HepG2 (cell line): ENCODE results near the gene MCEE. TPM values are rescaled to one million over a fixed set of nuclear protein-coding genes. Genes with fewer than 3 reads are reported as not detected.

Source experiments
- ATAC-seq: fragments of 200-7000 bp; cut with Tn5 transposase; 3 replicates; pipeline ENCODE4 v1.9.1; 2020; ENCODE audit warnings: mild to moderate bottlenecking, moderate library complexity
- BruUV-seq: library from RNA; stranded (reverse); fragments of 400-500 nt; replicated peaks from 2 replicates; lab custom pipeline; 2021; lab: Mats Ljungman, UMichigan
- CTCF ChIA-PET: fragments of 300-600 bp; formaldehyde crosslinking; extraction: SDS; loops from one replicate; lab custom pipeline; 2021; ENCODE audit warnings: low total read pairs, inconsistent platforms, low intra/inter-chr PET ratio; lab: Yijun Ruan, JAX
- POLR2A ChIA-PET: fragments of 350-600 bp; sonication (Branson Sonifier 250); formaldehyde crosslinking; loops from one replicate; lab custom pipeline; 2020; ENCODE audit warnings: antibody characterized with exemption, inconsistent platforms; lab: Yijun Ruan, JAX
- DNase-seq: peaks from one replicate; pipeline ENCODE4 v3.0.0-alpha.2; 2015; ENCODE audit warnings: low spot score
- FAIRE-seq: peaks from 3 replicates; lab custom pipeline; 2011; peaks lifted over from hg19 to GRCh38; lab: Jason Lieb, UNC
- H2AFZ ChIP-seq: one replicate; pipeline ENCODE4 v1.6.1; 2011; ENCODE audit warnings: low read length, inconsistent platforms
- H3K27ac ChIP-seq: fragments of 300-600 bp; 3 replicates; pipeline ENCODE4 v1.8.0; 2011; ENCODE audit warnings: mixed run types, mild to moderate bottlenecking, mixed read lengths, low read length, inconsistent platforms; ENCODE audit not compliant: insufficient read depth; ENCODE audit errors: extremely low read length
- H3K27me3 ChIP-seq, 2 experiments: fragments of 200-600 bp in 1 of 2; 2 replicates in 1 of 2; 3 replicates in 1 of 2; pipeline versions ENCODE4 v1.6.0 to v1.8.0; 2011; ENCODE audit warnings: low read length in 2 of 2, mild to moderate bottlenecking in 2 of 2, moderate library complexity in 2 of 2, inconsistent platforms in 1 of 2; ENCODE audit not compliant: insufficient read depth in 2 of 2, control insufficient read depth in 1 of 2
- H3K36me3 ChIP-seq, 2 experiments: fragments of 200-600 bp in 1 of 2; replicated peaks in 1 of 2; 2 replicates in 1 of 2; 3 replicates in 1 of 2; pipeline versions ENCODE4 v1.5.1 to v1.8.0; 2011; ENCODE audit warnings: low read length in 2 of 2, inconsistent platforms in 1 of 2; ENCODE audit not compliant: insufficient read depth in 2 of 2, control insufficient read depth in 1 of 2
- H3K4me1 ChIP-seq: 2 replicates; pipeline ENCODE4 v1.5.1; 2012; ENCODE audit warnings: low read length, inconsistent platforms; ENCODE audit not compliant: insufficient read depth
- H3K4me2 ChIP-seq: 2 replicates; pipeline ENCODE4 v1.6.0; 2011; ENCODE audit warnings: low read depth, low read length, inconsistent platforms
- H3K4me3 ChIP-seq, 3 experiments: fragments of 200-600 bp in 1 of 3; sonication (generic), shearing (Covaris generic) in 1 of 3; replicated peaks in 1 of 3; 2 replicates each; pipeline ENCODE4 v1.5.1; 2011 to 2016; ENCODE audit warnings: low read length in 3 of 3, inconsistent platforms in 2 of 3, low read depth in 2 of 3, mild to moderate bottlenecking in 2 of 3, control low read depth in 1 of 3, mixed read lengths in 1 of 3; ENCODE audit not compliant: insufficient read depth in 1 of 3
- H3K79me2 ChIP-seq: one replicate; pipeline ENCODE4 v1.6.1; 2011; ENCODE audit warnings: low read length, inconsistent platforms; ENCODE audit not compliant: insufficient read depth
- H3K9ac ChIP-seq: 2 replicates; pipeline ENCODE4 v1.6.0; 2011; ENCODE audit warnings: mild to moderate bottlenecking, low read depth, low read length, inconsistent platforms; ENCODE audit not compliant: insufficient read depth
- H3K9me3 ChIP-seq: 2 replicates; pipeline ENCODE4 v1.5.1; 2012; ENCODE audit warnings: mild to moderate bottlenecking, low read length
- H4K20me1 ChIP-seq: 2 replicates; pipeline ENCODE4 v1.6.0; 2011; ENCODE audit warnings: inconsistent platforms, mild to moderate bottlenecking, low read length, moderate library complexity; ENCODE audit not compliant: insufficient read depth
- AKAP8 ChIP-seq: sonication (generic); formaldehyde crosslinking; IDR thresholded peaks from 2 replicates; pipeline ENCODE4 v1.5.1; 2020; ENCODE audit warnings: mild to moderate bottlenecking, missing genetic modification reagents
- CBX1 ChIP-seq: IDR thresholded peaks from one replicate; pipeline ENCODE4 v1.6.1; 2016; ENCODE audit warnings: antibody characterized with exemption, low read depth
- HIVEP1 ChIP-seq: sonication (generic); formaldehyde crosslinking; IDR thresholded peaks from 2 replicates; pipeline ENCODE4 v1.4.0; 2020; ENCODE audit warnings: mild to moderate bottlenecking, missing genetic modification reagents
- MATR3 ChIP-seq: sonication (generic); formaldehyde crosslinking; IDR thresholded peaks from 2 replicates; pipeline ENCODE4 v1.4.0; 2020; ENCODE audit warnings: missing genetic modification reagents
- NR2F1 ChIP-seq, 2 experiments: fragments of 450-650 bp in 1 of 2; formaldehyde crosslinking in 1 of 2; IDR thresholded peaks; 2 replicates each; pipeline versions ENCODE4 v1.5.0 to v1.6.1; 2016 to 2020; ENCODE audit warnings: mild to moderate bottlenecking in 1 of 2, missing compliant biosample characterization in 1 of 2, missing genetic modification reagents in 1 of 2, moderate library complexity in 1 of 2
- ONECUT2 ChIP-seq: sonication (generic); formaldehyde crosslinking; IDR thresholded peaks from 2 replicates; pipeline ENCODE4 v1.4.0; 2020; ENCODE audit warnings: missing genetic modification reagents
- XBP1 ChIP-seq: sonication (generic); formaldehyde crosslinking; IDR thresholded peaks from 2 replicates; pipeline ENCODE4 v1.5.0; 2020; ENCODE audit warnings: missing genetic modification reagents
- ZFAT ChIP-seq: sonication (generic); formaldehyde crosslinking; conservative IDR thresholded peaks from 2 replicates; pipeline ENCODE4 v1.8.1; 2023; ENCODE audit warnings: missing genetic modification reagents, inconsistent platforms
- ZNF382 ChIP-seq: sonication (generic); formaldehyde crosslinking; IDR thresholded peaks from 2 replicates; pipeline ENCODE4 v1.5.0; 2020; ENCODE audit warnings: missing genetic modification reagents, mild to moderate bottlenecking, borderline replicate concordance
- ZNF792 ChIP-seq: IDR thresholded peaks from 2 replicates; pipeline ENCODE4 v1.6.1; 2016
- ZNF839 ChIP-seq: sonication (generic); formaldehyde crosslinking; IDR thresholded peaks from 2 replicates; pipeline ENCODE4 v1.4.0; 2020; ENCODE audit warnings: missing genetic modification reagents, mild to moderate bottlenecking, borderline replicate concordance
- in situ Hi-C: cut with HindIII; loops from 2 replicates; pipeline ENCODE4 v1.10.0; 2017; ENCODE audit warnings: low pct_unique_long_range_greater_than_20kb; ENCODE audit not compliant: extremely low pct_ligation_motif_present
- intact Hi-C: fragments of 100-400 bp; cut with micrococcal nuclease; formaldehyde crosslinking; loops from one replicate; pipeline ENCODE4 v1.10.0; 2022; ENCODE audit not compliant: unreplicated experiment
- polyA plus RNA-seq, 8 experiments: library from polyadenylated mRNA; depleted of rRNA in 3 of 8; stranded (reverse) in 7 of 8; unstranded in 1 of 8; fragments of >200 nt; fragmentation: Illumina TruSeq in 4 of 8; extraction: Trizol in 4 of 8; gene quantifications; 2 replicates each; pipeline versions ENCODE4 v1.2.1 to v1.2.3, GENCODE V29; 2011 to 2016; ENCODE audit warnings: low read depth in 4 of 8, missing spikeins in 1 of 8, mixed read lengths in 1 of 8; ENCODE audit not compliant: insufficient read depth in 1 of 8
- total RNA-seq, 5 experiments: library from RNA; depleted of rRNA; stranded (reverse); fragments of >200 nt; fragmentation: Illumina TruSeq; extraction: Trizol; gene quantifications; 2 replicates each; pipeline ENCODE4 v1.2.3, GENCODE V29; 2016; ENCODE audit warnings: low read depth in 1 of 5
- TF ChIP-seq, protein P1 (sequence below): sonication (generic); formaldehyde crosslinking; IDR thresholded peaks from 2 replicates; pipeline ENCODE4 v1.4.0; 2020; ENCODE audit warnings: mild to moderate bottlenecking, missing genetic modification reagents
- TF ChIP-seq, protein P2 (sequence below): IDR thresholded peaks from 2 replicates; pipeline ENCODE4 v1.6.1; 2012; ENCODE audit warnings: low read depth, low read length, improper control_type of control experiment
- TF ChIP-seq, protein P3 (sequence below): sonication (generic); formaldehyde crosslinking; IDR thresholded peaks from 2 replicates; pipeline ENCODE4 v1.4.0; 2020; ENCODE audit warnings: low read depth, mild to moderate bottlenecking, missing genetic modification reagents
- TF ChIP-seq, protein P4 (sequence below): sonication (generic); formaldehyde crosslinking; IDR thresholded peaks from 2 replicates; pipeline ENCODE4 v1.4.0; 2020; ENCODE audit warnings: missing genetic modification reagents
- TF ChIP-seq, protein P5 (sequence below): sonication (generic); formaldehyde crosslinking; IDR thresholded peaks from 2 replicates; pipeline ENCODE4 v1.5.0; 2020; ENCODE audit warnings: missing genetic modification reagents

The MCEE gene
- total and polyA plus RNA-seq, 2 of the 13 experiments (the other 11 are each of a cell fraction or from before 2014, with no cell fraction given), result 32.0 to 66.9 TPM

DNA sequence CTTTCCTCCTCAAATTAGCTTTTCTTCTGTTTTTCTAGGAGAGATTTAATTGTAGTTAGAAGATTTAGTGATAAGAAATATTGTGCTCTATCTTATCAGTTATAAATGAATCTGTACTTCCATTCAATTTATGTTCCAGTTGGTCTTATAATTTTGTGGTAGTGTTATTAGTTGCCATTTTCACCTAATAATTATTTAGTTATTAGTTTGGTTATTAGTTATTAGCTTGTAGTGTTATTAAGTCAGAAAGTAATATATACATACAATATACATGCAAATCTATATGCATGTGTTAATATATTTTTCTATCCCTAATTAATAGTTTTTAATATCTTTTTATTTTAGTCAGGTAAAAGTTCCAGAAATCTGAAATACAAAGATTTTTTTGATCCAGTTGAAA is 3.6 kb upstream of the MCEE start:
- no peak overlapping the region for H3K27ac ChIP-seq
- H3K9me3 ChIP-seq, result no peaks in the 10 kb centered on the region
- BruUV-seq, result no TSS peak
- no peak overlapping the region for H2AFZ ChIP-seq
- peaks cover 48% of the 10 kb centered on the region for H3K4me1 ChIP-seq
- H3K4me2 ChIP-seq, result peak overlapping the region; percentile 96
- 0 out of 2 replicates have a peak overlapping the region, but pooled peaks have one; percentile 17 for H3K9ac ChIP-seq
- no peak for DNase-seq
- peaks cover 61% of the 10 kb centered on the region for H3K79me2 ChIP-seq
- no peaks in the 10 kb centered on the region; a peak in 1 of 5 replicates for H3K27me3 ChIP-seq
- H4K20me1 ChIP-seq, result peaks cover 8% of the 10 kb centered on the region; the same call in 1 of the 2 replicates
- FAIRE-seq, result no peak
- in situ Hi-C loops, result no loop called here
- intact Hi-C loops, result no loop called here
- H3K36me3 ChIP-seq, result peaks cover 17 to 52% of the 10 kb centered on the region in 2 experiments
- POLR2A ChIA-PET, result no interaction called here
- CTCF ChIA-PET, result no interaction called here
- H3K4me3 ChIP-seq, result peak overlapping the region in 2 of 3 experiments; percentile 56 to 94; a peak in 2 of 6 replicates
- ATAC-seq, result no peak
- no peak for TF ChIP-seq AKAP8 (CRISPR knock-in tag)
- TF ChIP-seq ZNF382 (CRISPR knock-in tag), result no peak
- no peak for TF ChIP-seq CBX1
- no peak for TF ChIP-seq ONECUT2 (CRISPR knock-in tag)
- TF ChIP-seq, protein P1, sequence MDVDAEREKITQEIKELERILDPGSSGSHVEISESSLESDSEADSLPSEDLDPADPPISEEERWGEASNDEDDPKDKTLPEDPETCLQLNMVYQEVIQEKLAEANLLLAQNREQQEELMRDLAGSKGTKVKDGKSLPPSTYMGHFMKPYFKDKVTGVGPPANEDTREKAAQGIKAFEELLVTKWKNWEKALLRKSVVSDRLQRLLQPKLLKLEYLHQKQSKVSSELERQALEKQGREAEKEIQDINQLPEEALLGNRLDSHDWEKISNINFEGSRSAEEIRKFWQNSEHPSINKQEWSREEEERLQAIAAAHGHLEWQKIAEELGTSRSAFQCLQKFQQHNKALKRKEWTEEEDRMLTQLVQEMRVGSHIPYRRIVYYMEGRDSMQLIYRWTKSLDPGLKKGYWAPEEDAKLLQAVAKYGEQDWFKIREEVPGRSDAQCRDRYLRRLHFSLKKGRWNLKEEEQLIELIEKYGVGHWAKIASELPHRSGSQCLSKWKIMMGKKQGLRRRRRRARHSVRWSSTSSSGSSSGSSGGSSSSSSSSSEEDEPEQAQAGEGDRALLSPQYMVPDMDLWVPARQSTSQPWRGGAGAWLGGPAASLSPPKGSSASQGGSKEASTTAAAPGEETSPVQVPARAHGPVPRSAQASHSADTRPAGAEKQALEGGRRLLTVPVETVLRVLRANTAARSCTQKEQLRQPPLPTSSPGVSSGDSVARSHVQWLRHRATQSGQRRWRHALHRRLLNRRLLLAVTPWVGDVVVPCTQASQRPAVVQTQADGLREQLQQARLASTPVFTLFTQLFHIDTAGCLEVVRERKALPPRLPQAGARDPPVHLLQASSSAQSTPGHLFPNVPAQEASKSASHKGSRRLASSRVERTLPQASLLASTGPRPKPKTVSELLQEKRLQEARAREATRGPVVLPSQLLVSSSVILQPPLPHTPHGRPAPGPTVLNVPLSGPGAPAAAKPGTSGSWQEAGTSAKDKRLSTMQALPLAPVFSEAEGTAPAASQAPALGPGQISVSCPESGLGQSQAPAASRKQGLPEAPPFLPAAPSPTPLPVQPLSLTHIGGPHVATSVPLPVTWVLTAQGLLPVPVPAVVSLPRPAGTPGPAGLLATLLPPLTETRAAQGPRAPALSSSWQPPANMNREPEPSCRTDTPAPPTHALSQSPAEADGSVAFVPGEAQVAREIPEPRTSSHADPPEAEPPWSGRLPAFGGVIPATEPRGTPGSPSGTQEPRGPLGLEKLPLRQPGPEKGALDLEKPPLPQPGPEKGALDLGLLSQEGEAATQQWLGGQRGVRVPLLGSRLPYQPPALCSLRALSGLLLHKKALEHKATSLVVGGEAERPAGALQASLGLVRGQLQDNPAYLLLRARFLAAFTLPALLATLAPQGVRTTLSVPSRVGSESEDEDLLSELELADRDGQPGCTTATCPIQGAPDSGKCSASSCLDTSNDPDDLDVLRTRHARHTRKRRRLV (CRISPR knock-in tag), result no peak
- no peak for TF ChIP-seq ZNF792
- TF ChIP-seq MATR3 (CRISPR knock-in tag), result no peak
- TF ChIP-seq, protein P2, sequence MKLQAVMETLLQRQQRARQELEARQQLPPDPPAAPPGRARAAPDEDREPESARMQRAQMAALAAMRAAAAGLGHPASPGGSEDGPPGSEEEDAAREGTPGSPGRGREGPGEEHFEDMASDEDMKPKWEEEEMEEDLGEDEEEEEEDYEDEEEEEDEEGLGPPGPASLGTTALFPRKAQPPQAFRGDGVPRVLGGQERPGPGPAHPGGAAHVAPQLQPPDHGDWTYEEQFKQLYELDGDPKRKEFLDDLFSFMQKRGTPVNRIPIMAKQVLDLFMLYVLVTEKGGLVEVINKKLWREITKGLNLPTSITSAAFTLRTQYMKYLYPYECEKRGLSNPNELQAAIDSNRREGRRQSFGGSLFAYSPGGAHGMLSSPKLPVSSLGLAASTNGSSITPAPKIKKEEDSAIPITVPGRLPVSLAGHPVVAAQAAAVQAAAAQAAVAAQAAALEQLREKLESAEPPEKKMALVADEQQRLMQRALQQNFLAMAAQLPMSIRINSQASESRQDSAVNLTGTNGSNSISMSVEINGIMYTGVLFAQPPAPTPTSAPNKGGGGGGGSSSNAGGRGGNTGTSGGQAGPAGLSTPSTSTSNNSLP, result no peak
- TF ChIP-seq NR2F1 (CRISPR knock-in tag; IDR thresholded peaks at IDR 0.05), result no peak
- TF ChIP-seq XBP1, result no peak
- no peak for TF ChIP-seq HIVEP1 (CRISPR knock-in tag)
- no peak for TF ChIP-seq ZNF839 (CRISPR knock-in tag)
- TF ChIP-seq ZFAT (CRISPR knock-in tag), result no peak
- TF ChIP-seq, protein P3, sequence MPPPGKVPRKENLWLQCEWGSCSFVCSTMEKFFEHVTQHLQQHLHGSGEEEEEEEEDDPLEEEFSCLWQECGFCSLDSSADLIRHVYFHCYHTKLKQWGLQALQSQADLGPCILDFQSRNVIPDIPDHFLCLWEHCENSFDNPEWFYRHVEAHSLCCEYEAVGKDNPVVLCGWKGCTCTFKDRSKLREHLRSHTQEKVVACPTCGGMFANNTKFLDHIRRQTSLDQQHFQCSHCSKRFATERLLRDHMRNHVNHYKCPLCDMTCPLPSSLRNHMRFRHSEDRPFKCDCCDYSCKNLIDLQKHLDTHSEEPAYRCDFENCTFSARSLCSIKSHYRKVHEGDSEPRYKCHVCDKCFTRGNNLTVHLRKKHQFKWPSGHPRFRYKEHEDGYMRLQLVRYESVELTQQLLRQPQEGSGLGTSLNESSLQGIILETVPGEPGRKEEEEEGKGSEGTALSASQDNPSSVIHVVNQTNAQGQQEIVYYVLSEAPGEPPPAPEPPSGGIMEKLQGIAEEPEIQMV (CRISPR knock-in tag), result no peak
- TF ChIP-seq, protein P4, sequence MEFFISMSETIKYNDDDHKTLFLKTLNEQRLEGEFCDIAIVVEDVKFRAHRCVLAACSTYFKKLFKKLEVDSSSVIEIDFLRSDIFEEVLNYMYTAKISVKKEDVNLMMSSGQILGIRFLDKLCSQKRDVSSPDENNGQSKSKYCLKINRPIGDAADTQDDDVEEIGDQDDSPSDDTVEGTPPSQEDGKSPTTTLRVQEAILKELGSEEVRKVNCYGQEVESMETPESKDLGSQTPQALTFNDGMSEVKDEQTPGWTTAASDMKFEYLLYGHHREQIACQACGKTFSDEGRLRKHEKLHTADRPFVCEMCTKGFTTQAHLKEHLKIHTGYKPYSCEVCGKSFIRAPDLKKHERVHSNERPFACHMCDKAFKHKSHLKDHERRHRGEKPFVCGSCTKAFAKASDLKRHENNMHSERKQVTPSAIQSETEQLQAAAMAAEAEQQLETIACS, result no peak
- TF ChIP-seq, protein P5, sequence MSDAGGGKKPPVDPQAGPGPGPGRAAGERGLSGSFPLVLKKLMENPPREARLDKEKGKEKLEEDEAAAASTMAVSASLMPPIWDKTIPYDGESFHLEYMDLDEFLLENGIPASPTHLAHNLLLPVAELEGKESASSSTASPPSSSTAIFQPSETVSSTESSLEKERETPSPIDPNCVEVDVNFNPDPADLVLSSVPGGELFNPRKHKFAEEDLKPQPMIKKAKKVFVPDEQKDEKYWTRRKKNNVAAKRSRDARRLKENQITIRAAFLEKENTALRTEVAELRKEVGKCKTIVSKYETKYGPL (CRISPR knock-in tag), result no peak
